Dermis blood vessel endothelial cell (primary cell): ENCODE results near the gene KIFC1. TPM values are rescaled to one million over a fixed set of nuclear protein-coding genes. Genes with fewer than 3 reads are reported as not detected.

ENCODE experiments used
- DNase-seq: peaks from one replicate; pipeline ENCODE4 v3.0.0; 2010
- total RNA-seq: library from RNA; depleted of rRNA; stranded (reverse); fragments of >200 nt; gene quantifications from 2 replicates; pipeline ENCODE4 v1.2.3, GENCODE V29; 2014

The KIFC1 gene
- total RNA-seq, 1 donor from 2014 or later: 12.4 TPM

- DNase-seq: peak; percentile 31
Measured at GRCh38 chr6:33427585-33428223, 36.1 kb downstream of the KIFC1 start.

GRCh38 chr6:33428224-33428965 is 36.8 kb downstream of the KIFC1 start:
- DNase-seq: peak; percentile 60

DNA sequence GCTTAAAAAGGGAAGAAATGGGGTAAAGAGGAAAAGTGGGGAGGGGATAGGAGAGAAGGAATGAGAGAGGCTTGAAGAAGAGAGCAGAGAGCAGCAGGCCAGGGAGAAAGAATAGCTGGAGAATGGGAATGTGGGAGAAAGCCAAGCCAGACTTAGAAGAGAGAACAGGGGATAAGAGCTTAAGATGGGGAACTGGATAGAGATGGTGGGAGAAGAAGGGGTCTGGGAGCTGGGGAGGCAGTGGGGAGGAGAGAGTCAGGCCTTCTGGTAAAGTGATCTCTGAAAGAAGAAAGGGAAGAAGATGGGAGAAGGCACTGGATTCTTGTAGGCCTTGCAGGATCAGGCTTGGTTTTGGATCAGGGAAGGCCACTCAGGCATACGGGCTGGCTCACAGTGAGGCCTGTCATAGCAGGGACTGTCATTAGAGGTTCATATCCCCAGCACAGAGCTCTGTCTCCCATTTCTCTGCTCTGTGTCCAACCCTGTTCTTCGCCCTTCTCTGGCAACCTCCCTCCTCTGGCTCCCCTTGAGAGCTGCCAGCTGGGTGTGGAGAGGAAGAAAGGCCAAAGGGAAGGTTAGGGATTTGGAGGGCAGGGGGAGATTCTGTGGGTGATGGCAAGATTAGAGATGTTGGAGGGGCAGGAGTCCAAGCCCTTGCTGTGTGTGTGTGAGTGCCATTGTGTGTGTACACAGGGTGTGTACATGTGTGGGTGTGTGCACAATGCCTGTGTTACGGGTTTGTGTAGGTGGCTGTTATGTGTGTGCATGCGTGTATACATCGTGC is 37.5 kb downstream of the KIFC1 start:
- no peak for DNase-seq

DNA sequence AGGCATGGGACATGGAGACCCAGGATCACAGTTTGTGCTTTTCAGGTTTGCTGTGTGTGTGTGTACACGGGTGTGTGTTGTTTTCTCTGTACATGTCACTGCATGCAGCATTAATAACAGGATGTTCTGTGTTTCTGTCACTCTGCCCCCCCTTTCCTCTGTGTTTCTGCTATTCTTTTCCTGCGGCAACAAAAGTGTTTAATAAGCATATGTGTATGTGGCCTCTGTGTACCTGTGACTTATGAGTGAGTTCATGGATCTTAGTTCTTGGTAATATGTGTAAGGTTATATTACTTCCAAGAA is 38.1 kb downstream of the KIFC1 start:
- DNase-seq: peak; percentile 13

- no peak for DNase-seq
Measured at GRCh38 chr6:33430334-33430733, 38.7 kb downstream of the KIFC1 start.

GRCh38 chr6:33430991-33431879 is 39.6 kb downstream of the KIFC1 start:
- DNase-seq: peak; percentile 73

DNA sequence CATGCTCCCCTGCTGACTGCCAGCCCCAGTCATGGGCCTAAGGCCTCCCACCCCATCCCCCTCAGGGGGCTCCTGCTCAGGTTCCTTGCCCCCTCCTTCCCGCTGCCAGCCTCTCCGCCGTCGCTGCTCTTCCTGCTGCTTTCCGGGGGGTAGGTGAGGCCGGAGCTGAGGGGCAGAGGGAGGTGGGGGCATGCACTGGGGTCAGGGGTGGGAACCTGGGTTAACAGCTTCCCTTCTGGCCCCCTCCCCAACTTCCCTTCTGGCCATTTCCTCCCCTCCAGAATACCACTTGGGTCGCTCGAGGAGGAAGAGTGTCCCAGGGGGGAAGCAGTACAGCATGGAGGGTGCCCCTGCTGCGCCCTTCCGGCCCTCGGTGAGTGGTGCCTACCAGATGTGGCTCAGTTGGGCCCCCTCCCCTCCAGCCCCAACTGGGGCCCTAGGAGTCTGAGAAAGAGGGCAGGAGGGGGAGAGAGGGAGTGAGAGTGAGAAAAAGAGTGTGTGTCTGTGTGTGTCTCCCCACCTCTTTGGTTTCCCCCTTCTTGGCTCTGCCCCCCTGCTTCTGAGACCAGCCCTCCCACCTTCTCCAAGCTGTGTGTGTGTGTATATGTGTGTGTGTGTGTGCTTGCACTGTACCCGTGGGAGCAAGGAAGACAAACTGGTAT is 40.4 kb downstream of the KIFC1 start:
- DNase-seq: no peak

DNA sequence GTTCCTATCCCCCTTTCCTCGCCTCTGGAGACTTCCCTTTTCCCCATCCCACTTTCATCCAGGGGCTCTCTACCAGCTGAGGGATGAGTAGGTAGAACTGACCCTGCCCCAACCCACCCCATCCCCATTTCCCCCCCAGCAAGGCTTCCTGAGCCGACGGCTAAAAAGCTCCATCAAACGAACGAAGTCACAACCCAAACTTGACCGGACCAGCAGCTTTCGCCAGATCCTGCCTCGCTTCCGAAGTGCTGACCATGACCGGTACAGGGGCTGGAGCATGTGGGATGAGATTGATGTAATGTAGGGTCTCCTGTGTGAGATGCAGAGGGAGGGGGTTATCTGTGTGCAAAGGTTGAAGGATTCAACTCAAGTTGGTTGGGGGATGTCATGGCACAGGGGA is 40.9 kb downstream of the KIFC1 start:
- DNase-seq: no peak

- DNase-seq: no peak
Measured at GRCh38 chr6:33433001-33433543, 41.4 kb downstream of the KIFC1 start.

DNA sequence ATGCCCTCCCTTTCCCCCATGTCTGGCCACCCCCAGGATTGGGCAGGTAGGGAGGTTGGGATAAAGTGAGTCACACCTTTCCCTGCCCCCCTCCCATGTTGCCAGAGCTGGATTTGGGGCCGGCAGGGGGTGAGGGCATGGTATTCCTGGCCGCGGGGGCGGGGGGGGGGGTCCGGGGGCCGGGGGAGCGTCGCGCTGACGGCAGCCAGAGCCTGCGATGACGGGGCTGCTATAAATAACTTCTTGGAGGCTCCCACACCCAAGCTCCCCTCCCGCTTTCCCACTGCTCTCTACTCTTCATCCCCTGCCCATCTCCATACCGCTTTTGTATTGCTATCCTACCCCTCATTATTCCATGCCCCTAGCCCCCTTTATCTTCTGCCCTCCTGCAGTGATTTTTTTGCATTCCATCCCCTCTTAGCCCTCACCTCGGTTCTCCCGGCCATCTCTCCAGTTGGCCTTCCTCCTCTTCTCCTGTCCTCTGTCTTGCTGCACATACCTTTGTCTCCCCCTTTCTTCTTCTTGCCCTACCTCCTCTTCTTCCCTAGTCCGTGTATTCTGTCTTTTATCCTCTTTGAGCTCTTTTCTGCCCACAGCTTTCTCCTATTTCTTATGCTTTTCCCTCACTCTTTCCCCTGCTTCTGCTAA is 42.0 kb downstream of the KIFC1 start:
- DNase-seq: no peak

GRCh38 chr6:33434961-33435360 is 43.3 kb downstream of the KIFC1 start:
- DNase-seq: no peak

- no peak for DNase-seq
Measured at GRCh38 chr6:33437666-33438065, 46.0 kb downstream of the KIFC1 start.

DNA sequence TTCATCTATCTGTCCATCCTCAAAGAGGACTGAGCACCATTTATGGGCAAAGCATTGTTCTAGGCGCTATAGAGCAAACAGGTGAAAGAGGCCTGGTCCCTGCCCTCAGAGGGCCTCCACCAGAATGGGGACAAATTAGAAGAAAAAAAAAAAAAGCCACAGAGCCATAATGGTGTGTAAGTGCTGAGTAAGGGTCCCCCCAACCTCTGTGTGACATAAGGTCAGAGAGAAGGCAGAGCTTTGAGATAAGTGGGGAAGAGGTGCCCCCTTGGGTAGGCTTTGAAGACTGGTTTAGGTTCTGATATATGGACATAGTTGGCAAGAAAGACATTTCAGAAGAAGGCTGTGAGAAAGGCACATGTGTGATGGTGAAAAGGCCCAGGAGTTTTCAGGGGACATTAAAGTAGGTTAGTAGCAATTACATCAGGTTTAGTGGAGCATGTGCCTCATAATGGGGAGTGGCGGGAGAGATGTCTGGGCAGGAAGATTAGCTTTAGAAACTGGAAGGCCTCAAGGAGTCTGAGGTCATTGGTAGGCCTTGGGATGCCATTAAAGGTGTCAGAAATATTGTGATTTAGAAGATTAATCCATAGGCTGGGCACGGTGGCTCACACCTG is 47.5 kb downstream of the KIFC1 start:
- no peak for DNase-seq

DNA sequence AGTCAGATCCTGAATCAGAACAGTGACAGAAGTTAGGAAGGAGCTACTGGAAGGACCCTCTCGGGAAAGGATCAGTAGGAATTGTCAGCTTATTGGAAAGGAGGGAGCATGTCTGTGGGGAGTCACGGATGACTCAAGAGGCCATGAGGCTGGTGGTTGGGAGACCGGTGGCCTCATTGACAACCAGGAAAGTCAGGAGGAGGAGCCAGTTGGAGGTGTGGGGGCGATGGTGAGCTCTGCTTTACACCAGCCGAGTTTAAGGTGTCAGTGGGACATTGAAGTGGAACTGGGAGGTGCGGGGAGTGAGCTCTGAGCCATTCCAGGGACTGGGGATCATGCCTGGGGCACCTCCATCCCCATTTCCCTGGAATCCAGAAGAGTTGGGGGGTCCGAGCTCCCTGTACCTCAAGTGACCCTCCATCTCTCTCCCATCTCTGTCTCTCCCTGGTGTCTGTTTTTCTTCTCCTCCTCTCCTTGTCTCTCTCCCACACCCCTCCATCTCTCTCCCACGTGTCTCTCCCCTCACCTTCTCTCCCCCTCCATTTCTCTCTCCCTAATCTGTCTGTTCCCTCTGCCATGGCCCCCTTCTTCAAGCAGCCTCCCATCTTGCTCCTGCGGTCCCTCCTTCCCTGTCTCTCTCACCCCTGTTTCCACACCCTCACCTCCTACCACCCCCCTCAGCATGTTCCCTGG is 48.5 kb downstream of the KIFC1 start:
- no peak for DNase-seq

GRCh38 chr6:33440649-33441309 is 49.2 kb downstream of the KIFC1 start:
- no peak for DNase-seq

DNA sequence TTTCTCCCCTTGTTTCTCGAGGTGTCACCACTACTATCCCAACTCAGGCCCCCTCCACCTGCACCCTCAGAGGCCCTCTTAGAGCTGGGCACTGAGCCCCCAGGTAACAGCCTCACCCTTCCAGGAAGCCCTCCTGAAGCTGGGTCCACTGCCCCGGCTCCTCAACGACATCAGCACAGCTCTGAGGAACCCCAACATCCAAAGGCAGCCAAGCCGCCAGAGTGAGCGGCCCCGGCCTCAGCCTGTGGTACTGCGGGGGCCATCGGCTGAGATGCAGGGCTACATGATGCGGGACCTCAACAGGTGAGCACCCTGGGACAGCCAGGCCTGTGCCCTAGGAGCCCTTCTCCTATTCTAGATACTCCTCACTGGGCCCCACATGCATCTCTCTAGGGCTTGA is 49.8 kb downstream of the KIFC1 start:
- DNase-seq: no peak

DNA sequence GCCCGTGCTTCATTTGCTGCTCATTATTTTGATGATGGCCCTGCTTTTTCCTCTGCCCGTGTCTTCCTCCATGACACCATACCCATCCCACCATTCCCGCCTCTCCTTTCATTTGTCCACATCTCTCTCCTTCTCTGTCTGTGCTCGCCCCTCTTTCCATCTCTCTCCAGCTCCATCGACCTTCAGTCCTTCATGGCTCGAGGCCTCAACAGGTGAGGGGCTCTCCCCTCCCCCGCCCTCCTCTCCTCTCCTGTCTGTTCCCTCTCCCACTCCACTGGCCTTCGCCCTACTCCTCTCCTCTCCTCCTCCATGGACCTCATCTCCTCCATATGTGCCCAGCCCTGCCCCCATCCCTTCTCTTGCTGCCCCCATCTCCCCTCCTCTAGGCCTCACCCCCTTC is 50.7 kb downstream of the KIFC1 start:
- no peak for DNase-seq

- no peak for DNase-seq
Measured at GRCh38 chr6:33443025-33443424, 51.4 kb downstream of the KIFC1 start.

- DNase-seq: no peak
Measured at GRCh38 chr6:33443619-33444504, 52.2 kb downstream of the KIFC1 start.
